ENCODE data around the gene CAMTA1.

CAMTA1 gene

DNA sequence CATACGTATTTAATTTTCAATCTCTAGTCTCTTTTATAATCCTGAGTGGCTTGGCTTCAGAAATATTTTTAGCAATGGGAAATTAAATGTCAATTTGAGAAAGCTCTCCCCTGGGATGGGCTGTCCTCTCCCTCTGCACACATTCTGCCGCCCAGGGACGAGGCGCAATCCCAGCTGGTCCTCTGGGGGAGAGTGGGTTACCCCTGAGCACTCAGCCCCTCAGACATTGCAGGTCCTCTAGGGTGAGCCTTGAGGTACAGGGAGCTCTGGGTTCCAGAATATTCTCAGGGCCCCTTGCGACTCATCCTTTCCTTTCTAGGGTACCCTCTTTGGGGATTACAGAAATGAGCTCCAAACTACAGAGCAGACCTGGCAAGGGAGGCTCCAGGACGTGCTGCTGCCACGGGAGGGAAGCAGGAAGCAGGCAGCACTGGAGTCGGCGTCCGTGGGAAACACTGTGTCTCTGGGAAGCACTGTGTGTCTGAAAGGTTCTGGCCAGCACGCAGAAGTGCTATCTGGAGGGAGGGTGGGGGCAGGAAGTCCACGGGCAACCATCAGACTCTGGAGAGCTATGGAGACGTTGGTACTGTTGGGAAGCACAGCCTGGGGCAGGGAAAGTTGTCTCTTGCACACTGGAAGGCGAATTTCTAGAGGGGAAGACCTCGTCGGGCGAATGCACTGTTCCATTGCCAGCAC, 642.5 kb downstream of the CAMTA1 start:
- no peak for FAIRE-seq

DNA sequence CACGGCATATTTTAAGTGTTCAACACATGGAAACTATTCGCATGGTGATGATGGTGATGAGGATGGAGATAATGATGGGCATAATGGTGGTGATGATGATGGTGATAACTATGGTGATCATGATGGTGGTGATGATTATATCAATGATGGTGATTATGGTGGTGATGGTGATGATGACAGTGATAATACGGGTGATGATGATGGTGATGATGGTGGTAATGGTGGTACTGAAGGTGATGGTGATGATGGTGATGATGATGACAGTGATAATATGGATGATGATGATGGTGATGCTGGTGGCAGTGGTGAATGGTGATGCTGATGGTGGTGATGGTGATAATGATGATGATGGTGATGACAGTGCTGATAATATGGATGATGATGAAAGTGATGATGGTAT, 644.0 kb downstream of the CAMTA1 start:
- FAIRE-seq: no peak

- FAIRE-seq: no peak
Measured at GRCh38 chr1:7430047-7430608, 644.9 kb downstream of the CAMTA1 start.

DNA sequence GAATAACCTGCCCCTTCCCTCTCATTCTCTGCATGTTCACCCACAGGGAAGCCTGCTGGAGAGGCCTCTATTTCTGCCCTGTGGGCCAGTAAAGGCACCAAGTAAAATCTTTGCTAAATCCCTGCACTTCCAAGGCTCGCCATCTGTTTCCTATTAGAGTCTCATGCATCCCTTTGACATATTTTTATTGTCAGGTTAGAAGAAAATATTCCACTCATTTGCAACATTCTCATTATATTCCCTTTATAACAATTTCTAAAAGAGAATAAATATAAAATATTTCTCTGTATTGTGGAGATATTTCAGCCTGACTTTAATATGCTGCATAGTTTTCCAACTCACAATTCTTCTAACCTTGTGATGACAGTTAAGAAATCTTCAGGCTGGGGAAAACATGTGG, 645.4 kb downstream of the CAMTA1 start:
- peak; percentile 90 for FAIRE-seq

DNA sequence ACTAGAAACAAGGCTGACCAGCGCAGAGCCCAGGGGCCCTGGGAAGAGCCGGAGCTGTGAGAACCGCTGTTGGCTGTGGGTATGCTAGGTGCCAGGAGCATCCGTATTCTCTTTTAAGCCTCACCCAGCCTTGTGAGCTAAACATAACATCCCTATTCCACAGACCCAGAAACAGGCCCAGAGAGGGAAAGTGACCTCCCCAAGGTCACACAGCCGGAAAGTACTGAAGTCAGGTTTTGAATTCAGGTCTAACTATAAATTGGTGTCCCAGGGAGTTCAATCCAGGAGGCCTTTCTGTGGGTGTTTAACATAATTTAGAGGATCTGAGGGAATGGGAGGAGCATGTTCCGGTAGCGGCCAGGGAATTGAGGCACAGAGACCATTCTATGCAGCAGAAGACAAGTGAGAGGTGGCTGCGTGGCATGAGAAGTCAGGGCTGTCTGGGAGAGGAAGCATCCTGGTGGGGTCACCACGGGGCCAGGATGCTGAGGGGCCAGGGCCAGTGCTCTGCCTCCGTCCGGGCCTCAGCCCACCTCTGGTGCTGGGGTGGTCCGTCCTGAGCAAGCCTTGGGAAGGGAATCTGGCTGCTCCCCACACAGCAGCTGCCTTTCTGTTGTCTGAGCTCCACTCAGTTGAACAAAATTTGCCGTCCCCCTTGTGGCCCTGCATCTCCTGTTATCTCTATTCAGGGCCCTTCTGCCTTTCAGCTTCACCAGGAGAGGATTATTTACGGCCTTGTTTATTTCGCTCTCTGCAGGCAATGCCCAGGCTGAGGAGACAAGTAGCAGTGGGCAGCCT, 647.0 kb downstream of the CAMTA1 start:
- no peak for FAIRE-seq

GRCh38 chr1:7432900-7433380, 647.7 kb downstream of the CAMTA1 start:
- no peak for FAIRE-seq

DNA sequence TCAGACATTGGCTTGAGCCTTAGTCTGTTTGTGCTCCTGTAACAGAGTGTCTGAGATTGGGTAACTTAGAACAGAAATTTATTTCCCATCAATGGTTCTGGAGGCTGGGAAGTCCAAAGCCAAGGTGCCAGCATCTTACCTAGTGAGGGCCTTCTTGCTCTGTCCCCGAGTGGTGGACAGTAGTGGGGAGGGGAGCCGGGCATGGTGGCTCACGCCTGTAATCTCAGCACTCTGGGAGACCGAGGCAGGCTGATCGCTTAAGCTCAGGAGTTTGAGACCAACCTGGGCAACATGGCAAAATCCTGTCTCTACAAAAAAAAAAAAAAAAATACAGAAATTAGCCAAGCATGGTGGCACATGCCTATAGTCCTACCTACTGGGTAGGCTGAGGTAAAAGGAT, 649.3 kb downstream of the CAMTA1 start:
- FAIRE-seq: no peak

DNA sequence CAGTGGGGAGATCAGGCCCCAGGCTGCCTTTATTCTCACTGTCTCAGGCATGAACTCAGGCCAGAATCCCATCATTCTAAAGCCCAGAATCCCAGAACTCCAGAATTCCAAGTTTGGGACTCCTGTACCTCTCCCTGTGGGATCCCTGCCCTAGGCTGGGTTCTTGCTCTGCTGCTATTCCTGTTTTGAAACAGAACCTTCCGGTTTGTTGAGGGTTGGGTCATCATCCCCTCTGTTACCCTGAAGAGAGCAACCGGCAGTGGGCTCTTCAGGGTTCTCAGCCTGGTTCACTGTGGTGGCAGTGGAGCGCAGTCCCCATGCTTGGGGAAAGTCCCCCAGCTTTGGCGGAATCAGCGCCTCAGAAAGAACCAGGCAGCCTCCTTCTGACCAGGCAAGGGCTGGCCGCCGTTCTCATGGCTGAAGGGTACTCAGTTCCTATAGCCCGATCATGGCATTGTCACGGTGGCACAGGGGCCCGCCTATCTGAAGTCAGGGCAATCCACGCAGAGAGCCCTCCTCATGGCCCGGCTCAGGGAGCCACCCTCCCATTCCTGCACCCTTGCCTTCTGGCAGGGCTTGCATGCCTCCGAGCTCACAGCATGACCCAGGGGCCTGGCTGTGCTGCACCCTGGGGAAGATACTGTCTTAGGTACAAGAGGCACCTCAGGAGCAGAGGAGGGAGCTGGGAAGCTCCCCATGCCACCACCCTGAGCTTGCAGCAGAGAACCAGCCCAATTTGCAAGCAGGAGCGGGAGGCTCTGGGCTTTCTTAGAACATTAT, 650.2 kb downstream of the CAMTA1 start:
- FAIRE-seq: no peak

- no peak for FAIRE-seq
Measured at GRCh38 chr1:7436056-7437005, 651.1 kb downstream of the CAMTA1 start.

- FAIRE-seq: no peak
Measured at GRCh38 chr1:7437036-7437435, 651.8 kb downstream of the CAMTA1 start.

GRCh38 chr1:7437608-7438395, 652.5 kb downstream of the CAMTA1 start:
- FAIRE-seq: no peak

DNA sequence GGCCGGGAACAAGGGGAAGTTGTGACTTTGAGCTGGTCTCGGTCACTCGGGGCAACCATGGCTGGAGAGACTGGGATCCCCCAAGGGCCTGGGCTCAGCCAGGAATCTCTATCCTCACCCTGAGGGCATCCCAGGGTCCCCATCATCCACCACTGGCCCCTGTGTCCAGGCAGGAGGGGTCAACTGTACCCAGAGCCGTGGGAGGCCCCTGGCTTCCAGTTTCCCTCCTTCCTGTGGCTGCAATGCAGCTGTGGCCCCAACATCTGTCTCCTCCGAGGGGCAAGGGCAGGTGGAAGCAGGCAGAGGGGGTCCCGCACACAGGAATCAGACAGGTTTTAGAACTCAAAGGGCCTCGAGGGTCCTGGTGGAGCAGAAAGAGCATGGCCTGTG, 653.1 kb downstream of the CAMTA1 start:
- FAIRE-seq: no peak

DNA sequence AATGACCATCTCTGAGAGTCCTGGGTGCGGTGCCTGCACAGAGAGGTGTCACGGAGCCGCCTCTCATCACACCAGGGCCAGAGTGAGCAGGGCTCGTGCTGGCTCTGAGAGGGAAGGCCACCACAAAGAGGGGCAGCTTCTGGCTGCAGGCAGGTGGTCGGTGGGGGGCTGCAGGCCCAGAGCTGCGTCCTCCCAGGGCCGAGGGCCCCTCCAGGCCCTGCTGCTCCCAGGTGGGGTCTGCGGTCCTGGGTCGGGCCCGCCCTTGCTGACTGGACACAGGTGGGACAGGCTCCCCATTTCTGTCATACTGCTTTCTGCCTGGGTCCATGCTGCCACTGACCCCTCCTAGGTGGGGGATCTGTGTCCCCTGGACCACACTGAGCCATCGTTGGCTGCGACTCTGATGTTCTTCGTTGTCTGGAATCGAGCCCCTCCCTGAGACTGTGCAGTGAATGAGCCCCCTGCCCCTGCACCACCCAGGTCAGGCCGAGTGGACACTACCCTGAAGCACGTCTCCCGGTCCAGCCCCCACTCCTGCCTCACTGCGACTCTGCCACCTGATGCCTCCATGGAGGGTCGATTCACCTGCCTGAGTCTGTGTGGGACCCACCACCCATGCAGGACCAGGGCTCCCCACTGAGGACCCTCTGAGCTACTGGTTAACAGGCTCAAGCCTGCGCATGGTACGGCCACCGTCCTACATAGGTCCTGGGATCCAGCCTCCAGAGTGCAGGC, 653.8 kb downstream of the CAMTA1 start:
- no peak for FAIRE-seq

GRCh38 chr1:7440154-7440553, 654.9 kb downstream of the CAMTA1 start:
- no peak for FAIRE-seq

- FAIRE-seq: no peak
Measured at GRCh38 chr1:7441143-7441841, 656.0 kb downstream of the CAMTA1 start.

GRCh38 chr1:7442036-7442435, 656.8 kb downstream of the CAMTA1 start:
- no peak for FAIRE-seq

DNA sequence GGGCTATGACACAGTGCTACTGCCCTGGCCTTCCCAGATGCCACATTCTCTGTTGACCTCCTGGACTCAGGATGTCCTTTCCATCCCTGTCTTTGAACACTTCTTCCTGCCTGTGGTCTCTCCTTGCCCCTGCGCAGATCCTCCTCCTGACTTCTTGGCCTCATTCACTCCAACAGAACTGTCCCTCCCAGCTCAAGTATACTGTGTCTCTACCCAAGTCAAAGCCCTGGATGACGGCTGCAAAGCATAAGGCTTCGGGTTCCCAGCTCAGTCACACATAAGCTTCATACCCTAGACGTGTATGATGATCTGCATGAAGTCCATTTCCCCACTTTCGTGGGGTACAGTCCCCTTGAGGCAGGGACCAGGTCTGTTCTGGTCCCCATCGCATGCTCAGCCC, 657.7 kb downstream of the CAMTA1 start:
- FAIRE-seq: no peak

DNA sequence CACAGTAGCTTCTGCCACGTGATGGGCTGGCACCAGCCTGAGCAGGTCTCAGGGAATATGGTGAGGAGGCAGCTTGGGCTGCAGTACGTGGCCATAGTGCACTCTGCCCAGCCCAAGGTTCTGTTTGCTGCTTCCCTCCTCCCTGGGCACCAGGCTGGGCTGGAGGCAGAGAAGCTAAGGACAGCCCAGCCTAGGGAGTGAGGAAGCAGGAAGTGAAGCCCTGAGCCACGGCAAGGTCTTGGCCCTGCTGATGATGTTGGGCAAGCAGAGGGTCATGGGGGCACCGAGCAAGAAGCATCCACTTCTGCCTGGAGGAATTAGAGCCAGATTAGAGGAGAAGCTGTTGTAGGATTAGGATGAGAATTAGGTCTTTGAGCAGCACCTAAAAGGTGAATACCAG, 659.1 kb downstream of the CAMTA1 start:
- FAIRE-seq: no peak

GRCh38 chr1:7447093-7447492, 661.8 kb downstream of the CAMTA1 start:
- FAIRE-seq: no peak

- no peak for FAIRE-seq
Measured at GRCh38 chr1:7447736-7448135, 662.5 kb downstream of the CAMTA1 start.

Measured in endometrium (tissue), 2 donors.